ENCODE results near the gene RGS12. TPM values are rescaled to one million over a fixed set of nuclear protein-coding genes. Genes with fewer than 3 reads are reported as not detected.

Gene RGS12
- total and polyA plus RNA-seq, 2 of the 13 experiments (the other 11 are each of a cell fraction or from before 2014, with no cell fraction given) = 21.0 to 27.7 TPM

DNA sequence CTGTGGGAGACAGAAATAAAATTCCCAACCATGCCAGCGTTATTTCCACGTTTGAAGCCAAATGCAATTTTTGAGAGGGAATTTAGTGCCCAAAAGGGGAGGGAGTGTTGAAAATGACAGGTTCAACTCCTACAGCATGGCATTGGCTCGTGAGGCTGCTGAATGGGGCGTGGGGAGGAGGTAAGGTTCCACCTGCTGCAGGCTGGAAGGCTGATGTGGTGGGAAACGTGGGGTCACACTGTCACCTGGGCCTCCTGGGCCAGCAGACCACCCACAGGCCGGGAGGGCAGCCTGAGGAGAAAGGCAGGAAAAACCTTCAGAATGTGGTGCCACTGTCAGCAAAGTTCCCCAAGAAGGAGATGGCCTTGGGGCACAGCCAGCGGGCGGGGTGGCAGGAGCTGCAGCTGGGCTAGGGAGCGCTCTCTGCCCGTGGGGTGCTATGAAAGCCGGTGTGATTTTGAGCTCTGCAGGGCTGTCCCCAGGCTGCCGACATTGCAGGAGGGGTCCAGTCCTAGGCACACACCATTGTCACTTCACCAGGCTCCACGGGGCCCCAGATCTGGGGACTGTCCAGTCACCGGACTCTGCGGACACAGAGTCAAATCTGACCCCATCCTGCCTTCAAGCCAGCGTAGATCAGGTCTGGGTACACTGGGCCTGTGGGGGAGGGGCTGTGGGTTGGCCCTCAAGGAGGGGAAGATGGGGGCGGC lies 24.3 kb upstream of the RGS12 start (continued):
- TF ChIP-seq, protein P1, sequence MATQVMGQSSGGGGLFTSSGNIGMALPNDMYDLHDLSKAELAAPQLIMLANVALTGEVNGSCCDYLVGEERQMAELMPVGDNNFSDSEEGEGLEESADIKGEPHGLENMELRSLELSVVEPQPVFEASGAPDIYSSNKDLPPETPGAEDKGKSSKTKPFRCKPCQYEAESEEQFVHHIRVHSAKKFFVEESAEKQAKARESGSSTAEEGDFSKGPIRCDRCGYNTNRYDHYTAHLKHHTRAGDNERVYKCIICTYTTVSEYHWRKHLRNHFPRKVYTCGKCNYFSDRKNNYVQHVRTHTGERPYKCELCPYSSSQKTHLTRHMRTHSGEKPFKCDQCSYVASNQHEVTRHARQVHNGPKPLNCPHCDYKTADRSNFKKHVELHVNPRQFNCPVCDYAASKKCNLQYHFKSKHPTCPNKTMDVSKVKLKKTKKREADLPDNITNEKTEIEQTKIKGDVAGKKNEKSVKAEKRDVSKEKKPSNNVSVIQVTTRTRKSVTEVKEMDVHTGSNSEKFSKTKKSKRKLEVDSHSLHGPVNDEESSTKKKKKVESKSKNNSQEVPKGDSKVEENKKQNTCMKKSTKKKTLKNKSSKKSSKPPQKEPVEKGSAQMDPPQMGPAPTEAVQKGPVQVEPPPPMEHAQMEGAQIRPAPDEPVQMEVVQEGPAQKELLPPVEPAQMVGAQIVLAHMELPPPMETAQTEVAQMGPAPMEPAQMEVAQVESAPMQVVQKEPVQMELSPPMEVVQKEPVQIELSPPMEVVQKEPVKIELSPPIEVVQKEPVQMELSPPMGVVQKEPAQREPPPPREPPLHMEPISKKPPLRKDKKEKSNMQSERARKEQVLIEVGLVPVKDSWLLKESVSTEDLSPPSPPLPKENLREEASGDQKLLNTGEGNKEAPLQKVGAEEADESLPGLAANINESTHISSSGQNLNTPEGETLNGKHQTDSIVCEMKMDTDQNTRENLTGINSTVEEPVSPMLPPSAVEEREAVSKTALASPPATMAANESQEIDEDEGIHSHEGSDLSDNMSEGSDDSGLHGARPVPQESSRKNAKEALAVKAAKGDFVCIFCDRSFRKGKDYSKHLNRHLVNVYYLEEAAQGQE (IDR thresholded peaks at IDR 0.05; ENCODE audit: borderline replicate concordance in 1 of 2, low read depth in 1 of 2, low read length in 2 of 2) = no peak
- TF ChIP-seq ZNF232 (CRISPR knock-in tag; IDR thresholded peaks at IDR 0.05; ENCODE audit: borderline replicate concordance) = no peak
- TF ChIP-seq, protein P2, sequence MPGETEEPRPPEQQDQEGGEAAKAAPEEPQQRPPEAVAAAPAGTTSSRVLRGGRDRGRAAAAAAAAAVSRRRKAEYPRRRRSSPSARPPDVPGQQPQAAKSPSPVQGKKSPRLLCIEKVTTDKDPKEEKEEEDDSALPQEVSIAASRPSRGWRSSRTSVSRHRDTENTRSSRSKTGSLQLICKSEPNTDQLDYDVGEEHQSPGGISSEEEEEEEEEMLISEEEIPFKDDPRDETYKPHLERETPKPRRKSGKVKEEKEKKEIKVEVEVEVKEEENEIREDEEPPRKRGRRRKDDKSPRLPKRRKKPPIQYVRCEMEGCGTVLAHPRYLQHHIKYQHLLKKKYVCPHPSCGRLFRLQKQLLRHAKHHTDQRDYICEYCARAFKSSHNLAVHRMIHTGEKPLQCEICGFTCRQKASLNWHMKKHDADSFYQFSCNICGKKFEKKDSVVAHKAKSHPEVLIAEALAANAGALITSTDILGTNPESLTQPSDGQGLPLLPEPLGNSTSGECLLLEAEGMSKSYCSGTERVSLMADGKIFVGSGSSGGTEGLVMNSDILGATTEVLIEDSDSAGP (CRISPR knock-in tag; IDR thresholded peaks at IDR 0.05; ENCODE audit: borderline replicate concordance) = peak; percentile 16; the same call in 1 of the 2 replicates

DNA sequence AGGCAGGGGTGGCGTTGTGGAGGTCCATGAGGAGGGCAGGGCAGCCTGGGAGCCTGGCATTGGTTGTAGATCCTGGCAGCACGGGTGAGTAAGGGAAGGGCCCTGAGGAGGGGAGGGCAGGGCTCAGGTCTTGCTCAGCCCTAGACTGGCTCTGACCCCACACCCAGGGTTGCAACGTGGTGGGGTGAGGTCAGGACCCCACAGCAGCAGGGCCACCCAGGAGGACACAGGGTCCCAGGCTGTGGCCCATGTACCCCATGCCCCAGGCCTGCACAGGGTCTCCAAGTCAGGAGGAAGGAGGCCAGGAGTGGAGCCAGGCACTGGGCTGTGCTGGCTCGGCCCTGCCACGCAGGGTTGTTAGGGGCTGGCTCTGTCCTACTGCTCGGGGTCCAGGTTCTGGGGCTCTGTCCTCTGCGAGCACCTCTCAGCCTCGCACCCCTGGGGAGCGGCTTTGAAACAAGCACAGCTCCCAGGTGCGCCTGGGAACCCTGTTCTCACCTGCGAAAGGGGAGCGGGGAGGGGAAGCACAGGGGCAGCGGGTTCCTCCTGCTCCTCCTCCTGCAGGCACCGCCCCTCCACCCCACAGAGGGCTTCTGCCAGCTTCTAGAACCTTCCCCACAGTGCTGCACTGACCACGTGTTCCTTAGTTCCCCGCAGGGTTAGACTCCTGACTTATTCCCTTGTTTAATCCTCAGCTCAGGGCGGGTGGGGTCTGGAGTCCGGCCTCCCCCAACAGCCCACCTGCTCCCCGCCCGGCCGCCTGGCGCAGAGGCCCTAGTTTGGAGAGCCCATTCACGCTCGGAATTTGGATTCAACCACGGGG lies 23.5 kb upstream of the RGS12 start:
- CTCF ChIA-PET (ENCODE audit: low intra/inter-chr PET ratio, low total read pairs) = no interaction called here
- no TSS peak for BruUV-seq (replicated peaks)
- H3K27me3 ChIP-seq (ENCODE audit: control insufficient read depth in 1 of 2, insufficient read depth in 2 of 2, low read length in 2 of 2) = peaks cover 2 to 49% of the 10 kb centered on the region in 2 experiments
- no peak for DNase-seq (ENCODE audit: low spot score)
- no peak for FAIRE-seq
- H3K4me1 ChIP-seq (ENCODE audit: insufficient read depth, low read length) = peaks cover 33% of the 10 kb centered on the region
- in situ Hi-C loops (cut with HindIII; ENCODE audit: extremely low pct_ligation_motif_present, low pct_unique_long_range_greater_than_20kb) = no loop called here
- no peaks in the 10 kb centered on the region for H4K20me1 ChIP-seq (ENCODE audit: insufficient read depth, low read length)
- H3K36me3 ChIP-seq (replicated peaks in 1 of 2; ENCODE audit: control insufficient read depth in 1 of 2, insufficient read depth in 2 of 2, low read length in 2 of 2) = no peaks in the 10 kb centered on the region
- intact Hi-C loops (cut with micrococcal nuclease; ENCODE audit: unreplicated experiment) = loop anchor here (10.0 kb wide), 1 partner anchor 65 kb away; no protein-coding TSS in a partner anchor
- no peak overlapping the region for H3K27ac ChIP-seq (ENCODE audit: extremely low read length, insufficient read depth, low read length)
- H3K9ac ChIP-seq (ENCODE audit: insufficient read depth, low read depth, low read length) = no peak overlapping the region
- H3K4me3 ChIP-seq (replicated peaks in 1 of 3; ENCODE audit: insufficient read depth in 1 of 3, low read depth in 2 of 3, low read length in 3 of 3) = no peak overlapping the region; a peak in 1 of 6 replicates
- 56% methylated on average over 16 of the region's 25 CpGs for WGBS (ENCODE audit: low lambda C conversion rate)
- no peak overlapping the region for H2AFZ ChIP-seq (ENCODE audit: low read length)
- H3K4me2 ChIP-seq (ENCODE audit: low read depth, low read length) = no peak overlapping the region
- POLR2A ChIA-PET = interaction anchor here (0.8 kb wide), 1 partner anchor 16 kb away, joined by 3 read pairs; no protein-coding TSS in a partner anchor
- no peaks in the 10 kb centered on the region for H3K9me3 ChIP-seq (ENCODE audit: low read length)
- TF ChIP-seq FOSL2 (CRISPR knock-in tag; IDR thresholded peaks at IDR 0.05) = no peak
- TF ChIP-seq, protein P3, sequence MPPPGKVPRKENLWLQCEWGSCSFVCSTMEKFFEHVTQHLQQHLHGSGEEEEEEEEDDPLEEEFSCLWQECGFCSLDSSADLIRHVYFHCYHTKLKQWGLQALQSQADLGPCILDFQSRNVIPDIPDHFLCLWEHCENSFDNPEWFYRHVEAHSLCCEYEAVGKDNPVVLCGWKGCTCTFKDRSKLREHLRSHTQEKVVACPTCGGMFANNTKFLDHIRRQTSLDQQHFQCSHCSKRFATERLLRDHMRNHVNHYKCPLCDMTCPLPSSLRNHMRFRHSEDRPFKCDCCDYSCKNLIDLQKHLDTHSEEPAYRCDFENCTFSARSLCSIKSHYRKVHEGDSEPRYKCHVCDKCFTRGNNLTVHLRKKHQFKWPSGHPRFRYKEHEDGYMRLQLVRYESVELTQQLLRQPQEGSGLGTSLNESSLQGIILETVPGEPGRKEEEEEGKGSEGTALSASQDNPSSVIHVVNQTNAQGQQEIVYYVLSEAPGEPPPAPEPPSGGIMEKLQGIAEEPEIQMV (CRISPR knock-in tag; IDR thresholded peaks at IDR 0.05; ENCODE audit: low read depth) = no peak
- TF ChIP-seq, protein P4, sequence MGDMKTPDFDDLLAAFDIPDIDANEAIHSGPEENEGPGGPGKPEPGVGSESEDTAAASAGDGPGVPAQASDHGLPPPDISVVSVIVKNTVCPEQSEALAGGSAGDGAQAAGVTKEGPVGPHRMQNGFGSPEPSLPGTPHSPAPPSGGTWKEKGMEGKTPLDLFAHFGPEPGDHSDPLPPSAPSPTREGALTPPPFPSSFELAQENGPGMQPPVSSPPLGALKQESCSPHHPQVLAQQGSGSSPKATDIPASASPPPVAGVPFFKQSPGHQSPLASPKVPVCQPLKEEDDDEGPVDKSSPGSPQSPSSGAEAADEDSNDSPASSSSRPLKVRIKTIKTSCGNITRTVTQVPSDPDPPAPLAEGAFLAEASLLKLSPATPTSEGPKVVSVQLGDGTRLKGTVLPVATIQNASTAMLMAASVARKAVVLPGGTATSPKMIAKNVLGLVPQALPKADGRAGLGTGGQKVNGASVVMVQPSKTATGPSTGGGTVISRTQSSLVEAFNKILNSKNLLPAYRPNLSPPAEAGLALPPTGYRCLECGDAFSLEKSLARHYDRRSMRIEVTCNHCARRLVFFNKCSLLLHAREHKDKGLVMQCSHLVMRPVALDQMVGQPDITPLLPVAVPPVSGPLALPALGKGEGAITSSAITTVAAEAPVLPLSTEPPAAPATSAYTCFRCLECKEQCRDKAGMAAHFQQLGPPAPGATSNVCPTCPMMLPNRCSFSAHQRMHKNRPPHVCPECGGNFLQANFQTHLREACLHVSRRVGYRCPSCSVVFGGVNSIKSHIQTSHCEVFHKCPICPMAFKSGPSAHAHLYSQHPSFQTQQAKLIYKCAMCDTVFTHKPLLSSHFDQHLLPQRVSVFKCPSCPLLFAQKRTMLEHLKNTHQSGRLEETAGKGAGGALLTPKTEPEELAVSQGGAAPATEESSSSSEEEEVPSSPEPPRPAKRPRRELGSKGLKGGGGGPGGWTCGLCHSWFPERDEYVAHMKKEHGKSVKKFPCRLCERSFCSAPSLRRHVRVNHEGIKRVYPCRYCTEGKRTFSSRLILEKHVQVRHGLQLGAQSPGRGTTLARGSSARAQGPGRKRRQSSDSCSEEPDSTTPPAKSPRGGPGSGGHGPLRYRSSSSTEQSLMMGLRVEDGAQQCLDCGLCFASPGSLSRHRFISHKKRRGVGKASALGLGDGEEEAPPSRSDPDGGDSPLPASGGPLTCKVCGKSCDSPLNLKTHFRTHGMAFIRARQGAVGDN (CRISPR knock-in tag; IDR thresholded peaks at IDR 0.05) = peak; percentile 31; the same call in 1 of the 2 replicates
- peak; percentile 58 for ATAC-seq
- H3K79me2 ChIP-seq (ENCODE audit: insufficient read depth, low read length) = no peaks in the 10 kb centered on the region

Data from HepG2 (cell line).